Astrocyte (in vitro differentiated cells and primary cell): ENCODE measurements around the gene AKT3. TPM values are rescaled to one million over a fixed set of nuclear protein-coding genes. Genes with fewer than 3 reads are reported as not detected.

Experiments used
- DNase-seq: peaks from one replicate; pipeline ENCODE4 v3.0.0-alpha.2; 2010; ENCODE audit warnings: low read depth
- FAIRE-seq: peaks from 2 replicates; lab custom pipeline; 2011; peaks lifted over from hg19 to GRCh38; lab: Jason Lieb, UNC
- H2AFZ ChIP-seq: 2 replicates; pipeline ENCODE4 v1.6.0; 2012; ENCODE audit warnings: low read depth, low read length, inconsistent platforms
- H3K27ac ChIP-seq: 2 replicates; pipeline ENCODE4 v1.5.1; 2011; ENCODE audit warnings: low read depth, low read length, inconsistent platforms
- H3K27me3 ChIP-seq: 2 replicates; pipeline ENCODE4 v1.6.0; 2011; ENCODE audit warnings: low read length, inconsistent platforms; ENCODE audit not compliant: insufficient read depth
- H3K36me3 ChIP-seq: 2 replicates; pipeline ENCODE4 v1.5.1; 2011; ENCODE audit warnings: low read length, inconsistent platforms; ENCODE audit not compliant: insufficient read depth
- H3K4me1 ChIP-seq: 2 replicates; pipeline ENCODE4 v1.5.1; 2011; ENCODE audit warnings: low read length, inconsistent platforms; ENCODE audit not compliant: insufficient read depth
- H3K4me2 ChIP-seq: 2 replicates; pipeline ENCODE4 v1.6.0; 2012; ENCODE audit warnings: low read length, inconsistent platforms
- H3K4me3 ChIP-seq: 2 replicates; pipeline ENCODE4 v1.5.1; 2011; ENCODE audit warnings: low read depth, mild to moderate bottlenecking, low read length, inconsistent platforms; ENCODE audit not compliant: insufficient read depth
- H3K79me2 ChIP-seq: 2 replicates; pipeline ENCODE4 v1.6.0; 2012; ENCODE audit warnings: mild to moderate bottlenecking, low read length, inconsistent platforms; ENCODE audit not compliant: insufficient read depth
- H3K9ac ChIP-seq: 2 replicates; pipeline ENCODE4 v1.6.0; 2012; ENCODE audit warnings: mild to moderate bottlenecking, low read length, inconsistent platforms
- H3K9me3 ChIP-seq: 2 replicates; pipeline ENCODE4 v1.5.1; 2012; ENCODE audit warnings: low read depth, mild to moderate bottlenecking, low read length, inconsistent platforms; ENCODE audit not compliant: insufficient read depth
- H4K20me1 ChIP-seq: 2 replicates; pipeline ENCODE4 v1.6.0; 2012; ENCODE audit warnings: low read length, inconsistent platforms; ENCODE audit not compliant: insufficient read depth
- H3K27ac Mint-ChIP-seq: one replicate; pipeline ENCODE4 v1.8.0; 2021; ENCODE audit warnings: mild to moderate bottlenecking, mixed read lengths; ENCODE audit not compliant: unreplicated experiment
- H3K27me3 Mint-ChIP-seq: one replicate; pipeline ENCODE4 v1.8.0; 2021; ENCODE audit warnings: low read depth, mixed read lengths; ENCODE audit not compliant: unreplicated experiment
- H3K36me3 Mint-ChIP-seq: one replicate; pipeline ENCODE4 v1.8.0; 2021; ENCODE audit warnings: low read depth, mixed read lengths; ENCODE audit not compliant: unreplicated experiment
- H3K4me1 Mint-ChIP-seq: one replicate; pipeline ENCODE4 v1.8.0; 2021; ENCODE audit warnings: low read depth, mixed read lengths; ENCODE audit not compliant: unreplicated experiment
- H3K4me3 Mint-ChIP-seq: one replicate; pipeline ENCODE4 v1.8.0; 2021; ENCODE audit warnings: mild to moderate bottlenecking, moderate library complexity, mixed read lengths; ENCODE audit not compliant: unreplicated experiment
- H3K9me3 Mint-ChIP-seq: one replicate; pipeline ENCODE4 v1.8.0; 2021; ENCODE audit warnings: mild to moderate bottlenecking, mixed read lengths; ENCODE audit not compliant: unreplicated experiment
- EZH2 ChIP-seq: IDR thresholded peaks from 2 replicates; pipeline ENCODE4 v1.6.1; 2012; ENCODE audit warnings: mild to moderate bottlenecking, low read length, inconsistent platforms; ENCODE audit not compliant: insufficient read depth
- total RNA-seq: library from RNA; stranded (reverse); gene quantifications from 2 replicates; pipeline ENCODE4 v1.2.1, GENCODE V29; 2021
- TF ChIP-seq, protein P1 (sequence below): IDR thresholded peaks from 2 replicates; pipeline ENCODE4 v1.5.1; 2011; ENCODE audit warnings: low read depth, mild to moderate bottlenecking, inconsistent platforms, low read length, moderate library complexity; ENCODE audit not compliant: insufficient read depth

The AKT3 gene
- total RNA-seq, 1 donor from 2014 or later = 64.5 TPM

DNA sequence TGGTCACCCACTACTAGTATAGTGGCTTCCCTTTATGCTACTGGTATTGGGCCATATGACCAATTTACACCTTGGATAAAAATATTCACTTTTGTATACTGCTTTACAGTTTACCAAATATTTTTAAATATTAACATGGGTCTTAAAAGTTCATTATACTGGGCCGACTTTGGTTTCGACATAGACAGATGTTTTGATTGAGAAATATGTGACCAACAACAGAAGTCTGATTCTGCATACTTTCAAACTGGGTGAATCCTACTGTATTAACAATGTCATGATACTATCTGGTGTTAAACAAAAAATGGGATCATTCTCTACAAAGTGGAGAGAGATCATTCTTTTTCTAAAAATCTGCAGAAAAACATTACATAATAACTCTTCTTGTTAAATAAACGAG, 134.8 kb downstream of the AKT3 start:
- no peak overlapping the region for H3K4me3 Mint-ChIP-seq
- no peak overlapping the region for H3K27ac Mint-ChIP-seq
- no peak for TF ChIP-seq EZH2
- TF ChIP-seq, protein P1, sequence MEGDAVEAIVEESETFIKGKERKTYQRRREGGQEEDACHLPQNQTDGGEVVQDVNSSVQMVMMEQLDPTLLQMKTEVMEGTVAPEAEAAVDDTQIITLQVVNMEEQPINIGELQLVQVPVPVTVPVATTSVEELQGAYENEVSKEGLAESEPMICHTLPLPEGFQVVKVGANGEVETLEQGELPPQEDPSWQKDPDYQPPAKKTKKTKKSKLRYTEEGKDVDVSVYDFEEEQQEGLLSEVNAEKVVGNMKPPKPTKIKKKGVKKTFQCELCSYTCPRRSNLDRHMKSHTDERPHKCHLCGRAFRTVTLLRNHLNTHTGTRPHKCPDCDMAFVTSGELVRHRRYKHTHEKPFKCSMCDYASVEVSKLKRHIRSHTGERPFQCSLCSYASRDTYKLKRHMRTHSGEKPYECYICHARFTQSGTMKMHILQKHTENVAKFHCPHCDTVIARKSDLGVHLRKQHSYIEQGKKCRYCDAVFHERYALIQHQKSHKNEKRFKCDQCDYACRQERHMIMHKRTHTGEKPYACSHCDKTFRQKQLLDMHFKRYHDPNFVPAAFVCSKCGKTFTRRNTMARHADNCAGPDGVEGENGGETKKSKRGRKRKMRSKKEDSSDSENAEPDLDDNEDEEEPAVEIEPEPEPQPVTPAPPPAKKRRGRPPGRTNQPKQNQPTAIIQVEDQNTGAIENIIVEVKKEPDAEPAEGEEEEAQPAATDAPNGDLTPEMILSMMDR = no peak
- Histone ChIP-seq H3K4me3 (no peak overlapping the region), H3K27ac (no peak overlapping the region), H2AFZ (no peak overlapping the region), H3K4me2 (no peak overlapping the region), H3K36me3 (no peaks in the 10 kb centered on the region), H3K9me3 (no peaks in the 10 kb centered on the region), H3K79me2 (peaks cover 27% of the 10 kb centered on the region), H4K20me1 (no peaks in the 10 kb centered on the region), H3K4me1 (peaks cover 26% of the 10 kb centered on the region), H3K27me3 (no peaks in the 10 kb centered on the region), H3K9ac (no peak overlapping the region)
- DNase-seq (no peak), FAIRE-seq (no peak)
- no peaks in the 10 kb centered on the region for H3K27me3 Mint-ChIP-seq
- no peaks in the 10 kb centered on the region for H3K9me3 Mint-ChIP-seq
- peaks cover 38% of the 10 kb centered on the region for H3K4me1 Mint-ChIP-seq
- H3K36me3 Mint-ChIP-seq = no peaks in the 10 kb centered on the region

DNA sequence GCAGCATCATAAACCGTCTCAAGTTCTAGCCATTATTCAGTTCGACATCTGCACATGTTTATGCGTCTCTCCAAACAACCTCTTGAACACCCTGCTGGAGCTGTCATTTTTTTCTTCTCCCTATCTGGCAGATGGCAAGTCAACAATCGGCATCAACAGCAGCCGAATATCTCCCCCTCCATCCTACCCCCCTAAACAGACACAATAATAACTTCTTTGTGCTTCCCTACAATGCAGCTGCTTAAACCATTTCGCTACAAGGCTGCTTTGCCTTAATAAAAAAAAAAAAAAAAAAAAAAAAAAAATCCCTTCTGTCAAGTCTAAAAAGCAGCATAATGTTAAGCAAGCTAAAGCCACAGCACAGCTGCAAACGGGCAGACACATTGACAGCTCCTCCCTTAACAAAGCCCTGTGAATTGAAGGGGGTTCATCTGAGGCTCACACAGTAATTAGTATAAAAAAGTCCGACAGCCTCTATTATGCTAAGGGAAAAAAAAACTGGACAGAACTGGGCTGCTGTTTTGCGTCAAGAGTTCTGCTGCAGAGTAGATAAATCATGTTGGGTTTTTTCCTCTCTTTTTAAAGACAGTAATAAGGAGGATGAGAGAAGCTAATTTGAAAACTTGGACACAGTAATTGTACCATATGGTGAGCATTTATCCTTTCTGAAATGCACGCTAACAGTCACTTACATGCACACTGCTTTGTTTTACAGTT, 136.4 kb downstream of the AKT3 start:
- FAIRE-seq = no peak
- Mint-ChIP-seq H3K4me3 (no peak overlapping the region), H3K27me3 (no peaks in the 10 kb centered on the region), H3K9me3 (no peaks in the 10 kb centered on the region), H3K36me3 (no peaks in the 10 kb centered on the region), H3K4me1 (peaks cover 31% of the 10 kb centered on the region), H3K27ac (no peak overlapping the region)
- peak overlapping the region; percentile 77 for H3K4me2 ChIP-seq
- H3K36me3 ChIP-seq = no peaks in the 10 kb centered on the region
- DNase-seq = peak; percentile 68
- no peak overlapping the region for H2AFZ ChIP-seq
- peak overlapping the region; percentile 15 for H3K4me3 ChIP-seq
- peaks cover 18% of the 10 kb centered on the region for H3K4me1 ChIP-seq
- peaks cover 25% of the 10 kb centered on the region for H3K79me2 ChIP-seq
- no peaks in the 10 kb centered on the region for H3K27me3 ChIP-seq
- H4K20me1 ChIP-seq = no peaks in the 10 kb centered on the region
- no peak for TF ChIP-seq EZH2
- peak overlapping the region; percentile 32 for H3K9ac ChIP-seq
- no peak overlapping the region for H3K27ac ChIP-seq
- no peaks in the 10 kb centered on the region for H3K9me3 ChIP-seq

GRCh38 chr1:243712941-243713340, 137.1 kb downstream of the AKT3 start:
- H3K4me2 ChIP-seq = peak overlapping the region; percentile 77
- Mint-ChIP-seq H3K27ac (no peak overlapping the region), H3K9me3 (no peaks in the 10 kb centered on the region), H3K4me3 (no peak overlapping the region), H3K4me1 (peaks cover 28% of the 10 kb centered on the region), H3K36me3 (no peaks in the 10 kb centered on the region), H3K27me3 (no peaks in the 10 kb centered on the region)
- peak; percentile 41 for FAIRE-seq
- H2AFZ ChIP-seq = peak overlapping the region; percentile 18
- H3K4me1 ChIP-seq = peaks cover 12% of the 10 kb centered on the region
- no peaks in the 10 kb centered on the region for H4K20me1 ChIP-seq
- H3K9ac ChIP-seq = peak overlapping the region; percentile 22
- no peak overlapping the region for H3K27ac ChIP-seq
- H3K79me2 ChIP-seq = peaks cover 23% of the 10 kb centered on the region
- no peaks in the 10 kb centered on the region for H3K9me3 ChIP-seq
- DNase-seq = peak; percentile 12
- no peaks in the 10 kb centered on the region for H3K36me3 ChIP-seq
- H3K27me3 ChIP-seq = no peaks in the 10 kb centered on the region
- TF ChIP-seq, protein P1 = peak; percentile 50
- TF ChIP-seq EZH2 = no peak
- H3K4me3 ChIP-seq = peak overlapping the region; percentile 15
